Duodenal mucosa (tissue), 2 donors: ENCODE measurements around the gene NDUFS7.
"Not testable (repeated sequence)": the region's sequence is repeated elsewhere in the genome, so short reads cannot be mapped to it uniquely, and the experiment has no call there.

ENCODE experiments used
- H3K27ac ChIP-seq: one replicate; pipeline ENCODE4 v1.7.0; 2013; ENCODE audit warnings: low read depth, low read length
- H3K27me3 ChIP-seq, 2 donors: one replicate each; pipeline ENCODE4 v1.7.0; 2013; ENCODE audit warnings: low read length in 2 of 2, control low read depth in 1 of 2; ENCODE audit not compliant: insufficient read depth in 2 of 2, control insufficient read depth in 1 of 2
- H3K36me3 ChIP-seq, 2 donors: one replicate each; pipeline ENCODE4 v1.7.0; 2013; ENCODE audit warnings: low read length in 2 of 2, control low read depth in 1 of 2; ENCODE audit not compliant: insufficient read depth in 2 of 2, control insufficient read depth in 1 of 2
- H3K4me1 ChIP-seq, 2 donors: one replicate each; pipeline ENCODE4 v1.7.0; 2013; ENCODE audit warnings: low read length in 2 of 2, control low read depth in 1 of 2; ENCODE audit not compliant: insufficient read depth in 2 of 2, control insufficient read depth in 1 of 2
- H3K4me3 ChIP-seq, 2 donors: one replicate each; pipeline ENCODE4 v1.7.0; 2013; ENCODE audit warnings: low read length in 2 of 2, low read depth in 1 of 2
- H3K9ac ChIP-seq, 2 donors: one replicate each; pipeline ENCODE4 v1.7.0; 2013; ENCODE audit warnings: low read length in 2 of 2, low read depth in 1 of 2
- H3K9me3 ChIP-seq, 2 donors: one replicate each; pipeline ENCODE4 v1.7.0; 2013; ENCODE audit warnings: low read length in 2 of 2, control low read depth in 1 of 2; ENCODE audit not compliant: control insufficient read depth in 1 of 2

Gene NDUFS7

GRCh38 chr19:1432507-1432887 lies 48.8 kb downstream of the NDUFS7 start:
- peaks cover 17 to 65% of the 10 kb centered on the region in 2 donors for H3K36me3 ChIP-seq

DNA sequence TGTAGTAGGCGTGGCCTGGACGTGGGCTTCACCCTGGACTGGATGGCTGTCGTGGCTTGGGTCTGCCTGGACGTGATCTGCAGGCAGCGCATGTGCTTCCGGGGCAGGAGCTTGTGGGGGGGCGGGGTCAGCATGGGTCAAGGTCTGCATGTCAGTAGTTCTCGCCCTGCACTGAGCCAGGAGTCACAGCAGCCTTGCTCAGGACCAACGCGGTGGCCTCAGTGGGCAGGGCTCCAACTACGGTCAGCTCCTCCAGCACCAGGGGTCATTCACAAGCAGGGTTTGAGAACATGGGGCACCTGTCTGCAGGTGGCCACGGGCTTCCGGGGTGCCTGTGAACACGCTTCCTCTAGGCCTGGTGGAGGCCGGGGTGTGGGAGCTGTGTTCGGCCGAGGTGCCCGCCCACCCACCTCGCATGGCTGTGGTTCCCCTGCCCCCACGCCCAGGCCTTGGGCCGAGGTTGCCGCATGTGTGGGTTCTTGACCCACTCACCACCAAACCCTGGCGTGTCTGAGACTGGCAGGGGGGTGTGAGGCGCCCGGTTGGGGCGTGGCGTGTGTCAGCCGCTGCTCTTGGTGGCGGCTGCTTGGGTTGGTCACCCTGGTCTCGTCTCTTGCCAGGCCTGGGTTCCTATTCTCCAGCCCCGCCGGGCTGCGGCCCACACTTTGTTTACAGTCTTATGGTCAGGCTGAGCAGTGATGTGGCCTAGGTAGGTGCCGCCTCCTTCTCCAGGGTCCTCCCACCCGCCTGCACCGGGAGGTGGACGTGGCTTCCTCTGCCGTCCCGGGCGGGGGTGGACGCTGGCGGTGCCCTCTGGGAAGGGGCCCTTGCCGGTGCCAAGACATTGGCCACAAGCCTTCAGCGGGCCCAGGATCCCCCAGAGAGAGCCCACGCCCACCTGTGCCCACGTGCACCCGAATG lies 49.7 kb downstream of the NDUFS7 start:
- no peaks in the 10 kb centered on the region for H3K9me3 ChIP-seq
- H3K4me1 ChIP-seq: peaks cover 0 to 8% of the 10 kb centered on the region in 2 donors
- H3K27me3 ChIP-seq: no peaks in the 10 kb centered on the region
- no peak overlapping the region for H3K9ac ChIP-seq
- H3K36me3 ChIP-seq: peaks cover 17 to 60% of the 10 kb centered on the region in 2 donors
- H3K27ac ChIP-seq: no peak overlapping the region
- no peak overlapping the region for H3K4me3 ChIP-seq

More at GRCh38 chr19:1432507-1432887, 48.8 kb downstream of the NDUFS7 start:
- Histone ChIP-seq H3K9me3 (no peaks in the 10 kb centered on the region), H3K27ac (no peak overlapping the region), H3K4me3 (no peak overlapping the region), H3K27me3 (no peaks in the 10 kb centered on the region), H3K4me1 (peaks cover 0 to under 1% of the 10 kb centered on the region in 2 donors), H3K9ac (no peak overlapping the region)

- H3K9ac ChIP-seq: no peak overlapping the region
- H3K36me3 ChIP-seq: peaks cover 13 to 56% of the 10 kb centered on the region in 2 donors
- H3K9me3 ChIP-seq: no peaks in the 10 kb centered on the region
- H3K4me1 ChIP-seq: peaks cover 0 to 8% of the 10 kb centered on the region in 2 donors
- H3K4me3 ChIP-seq: no peak overlapping the region
- no peak overlapping the region for H3K27ac ChIP-seq
- no peaks in the 10 kb centered on the region for H3K27me3 ChIP-seq
Observed at GRCh38 chr19:1434040-1434366, 50.3 kb downstream of the NDUFS7 start.

GRCh38 chr19:1434577-1435060 lies 50.9 kb downstream of the NDUFS7 start:
- no peak overlapping the region for H3K27ac ChIP-seq
- no peaks in the 10 kb centered on the region for H3K27me3 ChIP-seq
- H3K4me3 ChIP-seq: no peak overlapping the region
- H3K9me3 ChIP-seq: no peaks in the 10 kb centered on the region
- peaks cover 11 to 52% of the 10 kb centered on the region in 2 donors for H3K36me3 ChIP-seq
- H3K9ac ChIP-seq: no peak overlapping the region
- H3K4me1 ChIP-seq: peaks cover 2 to 14% of the 10 kb centered on the region in 2 donors

GRCh38 chr19:1435378-1435989 lies 51.8 kb downstream of the NDUFS7 start:
- peaks cover 9 to 22% of the 10 kb centered on the region in 2 donors for H3K4me1 ChIP-seq
- H3K27ac ChIP-seq: no peak overlapping the region
- H3K36me3 ChIP-seq: peaks cover 14 to 54% of the 10 kb centered on the region in 2 donors
- no peak overlapping the region for H3K4me3 ChIP-seq
- no peaks in the 10 kb centered on the region for H3K9me3 ChIP-seq
- no peak overlapping the region for H3K9ac ChIP-seq
- no peaks in the 10 kb centered on the region for H3K27me3 ChIP-seq

DNA sequence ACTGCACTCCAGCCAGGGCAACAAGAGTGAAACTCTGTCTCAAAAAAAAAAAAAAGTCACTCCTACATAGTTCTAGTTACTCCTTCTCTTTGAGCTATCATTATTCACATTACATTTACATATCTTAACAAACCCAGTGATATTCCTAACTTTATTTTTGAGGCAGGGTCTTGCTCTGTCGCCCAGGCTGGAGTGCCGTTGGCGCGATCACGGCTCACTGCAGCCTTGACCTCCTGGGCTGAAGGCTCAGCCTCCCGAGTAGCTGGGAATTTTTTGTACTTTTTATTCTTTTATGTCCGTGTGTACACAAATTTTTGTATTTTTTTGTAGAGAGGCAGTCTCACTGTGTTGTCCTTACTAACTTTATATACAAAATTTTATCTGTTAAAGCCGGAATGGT lies 53.9 kb downstream of the NDUFS7 start:
- Histone ChIP-seq H3K4me3 (peak overlapping the region; percentile 91 to 92), H3K27me3 (no peaks in the 10 kb centered on the region), H3K9me3 (no peaks in the 10 kb centered on the region), H3K27ac (peak overlapping the region; percentile 22), H3K4me1 (peaks cover 10 to 22% of the 10 kb centered on the region in 2 donors), H3K9ac (peak overlapping the region in 1 of 2 donors; percentile 57), H3K36me3 (peaks cover 18 to 58% of the 10 kb centered on the region in 2 donors)

DNA sequence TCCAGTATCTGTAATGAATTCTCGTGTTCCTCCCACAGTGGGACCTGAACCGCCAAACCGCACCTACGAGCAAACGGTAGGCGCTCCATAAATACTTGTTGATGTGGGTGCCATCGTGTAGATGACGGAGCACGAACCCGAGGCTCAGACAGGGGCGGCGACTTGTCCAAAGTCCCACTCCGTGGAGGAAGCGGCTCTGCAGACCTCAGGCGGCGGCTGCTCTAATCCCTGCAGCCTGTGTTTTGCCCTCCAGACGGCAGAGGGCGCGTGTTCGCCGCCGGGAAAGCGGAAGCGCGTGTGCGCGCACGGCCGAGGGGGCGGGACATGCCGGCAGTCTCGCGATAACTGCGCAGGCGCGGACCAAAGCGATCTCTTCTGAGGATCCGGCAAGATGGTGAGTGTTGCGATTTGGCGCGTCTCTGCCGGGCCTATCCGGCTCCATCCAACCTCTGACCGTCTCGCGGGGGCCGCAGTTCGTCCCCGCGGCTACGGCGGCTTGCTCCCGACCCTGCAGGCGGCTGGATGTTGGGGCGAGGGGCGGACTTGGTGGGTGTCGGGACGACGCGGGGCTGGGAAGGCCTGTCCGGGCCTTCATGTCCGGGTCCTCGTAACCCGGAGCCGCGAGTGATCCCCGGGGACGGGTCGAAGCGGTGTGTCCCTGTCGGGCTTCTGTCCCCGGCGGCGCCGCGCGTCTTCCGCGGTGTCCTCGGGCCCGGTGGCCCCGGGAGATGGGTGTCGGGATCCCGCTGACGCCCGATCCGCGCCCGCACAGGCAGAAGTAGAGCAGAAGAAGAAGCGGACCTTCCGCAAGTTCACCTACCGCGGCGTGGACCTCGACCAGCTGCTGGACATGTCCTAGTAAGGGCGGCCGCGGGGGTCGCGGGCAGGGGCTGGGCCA lies 54.6 kb downstream of the NDUFS7 start, which contains the start of gene RPS15:
TSS of gene RPS15 (plus strand) at position 362 of the 898 bp plus-strand sequence. CDS start at position 392, 30 bp downstream.
- Histone ChIP-seq H3K27me3 (no peaks in the 10 kb centered on the region), H3K9me3 (no peaks in the 10 kb centered on the region), H3K4me1 (peaks cover 10 to 22% of the 10 kb centered on the region in 2 donors), H3K27ac (peak within 1 kb of the TSS; percentile 87), H3K36me3 (peaks cover 15 to 56% of the 10 kb centered on the region in 2 donors), H3K4me3 (peak within 1 kb of the TSS; percentile 91 to 92), H3K9ac (peak within 1 kb of the TSS; percentile 79 to 90)

- Histone ChIP-seq H3K36me3 (peaks cover 12 to 49% of the 10 kb centered on the region in 2 donors), H3K9ac (peak overlapping the region; percentile 79 to 90), H3K9me3 (no peaks in the 10 kb centered on the region), H3K4me3 (peak overlapping the region; percentile 91 to 92), H3K27me3 (no peaks in the 10 kb centered on the region), H3K4me1 (peaks cover 10 to 22% of the 10 kb centered on the region in 2 donors), H3K27ac (no peak overlapping the region)
Observed at GRCh38 chr19:1438933-1439354, 55.2 kb downstream of the NDUFS7 start.

DNA sequence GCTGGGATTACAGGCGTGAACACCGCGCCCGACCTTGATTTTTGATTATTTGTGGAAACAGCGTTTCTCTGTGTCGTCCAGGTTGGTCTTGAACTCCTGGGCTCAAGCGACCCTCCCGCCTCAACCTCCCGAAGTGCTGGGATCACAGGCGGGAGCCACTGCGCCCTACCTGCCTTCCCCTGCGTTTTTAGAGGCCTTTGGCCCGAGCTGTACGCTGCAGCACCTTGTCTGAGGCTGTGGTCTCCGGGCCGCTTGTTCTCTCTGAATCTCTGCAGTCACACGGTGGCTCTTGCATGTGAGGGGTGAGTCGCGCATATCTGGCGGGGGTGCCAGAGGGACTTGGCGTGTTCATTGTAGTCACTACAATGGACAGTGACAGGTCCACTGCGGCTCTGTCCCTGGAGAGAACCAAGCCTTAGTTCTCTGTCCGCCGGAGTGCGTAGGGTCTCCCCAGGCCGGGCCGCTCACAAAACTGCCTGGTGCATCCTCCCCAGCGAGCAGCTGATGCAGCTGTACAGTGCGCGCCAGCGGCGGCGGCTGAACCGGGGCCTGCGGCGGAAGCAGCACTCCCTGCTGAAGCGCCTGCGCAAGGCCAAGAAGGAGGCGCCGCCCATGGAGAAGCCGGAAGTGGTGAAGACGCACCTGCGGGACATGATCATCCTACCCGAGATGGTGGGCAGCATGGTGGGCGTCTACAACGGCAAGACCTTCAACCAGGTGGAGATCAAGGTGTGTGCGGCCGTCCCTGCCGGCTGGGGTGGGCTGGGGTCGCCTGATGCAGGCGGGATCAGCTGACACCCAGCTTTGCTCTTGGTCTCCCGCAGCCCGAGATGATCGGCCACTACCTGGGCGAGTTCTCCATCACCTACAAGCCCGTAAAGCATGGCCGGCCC lies 56.1 kb downstream of the NDUFS7 start:
- H3K27ac ChIP-seq, H3K9me3 ChIP-seq, H3K27me3 ChIP-seq: not testable (repeated sequence)
- Histone ChIP-seq H3K36me3 (peaks cover 12 to 41% of the 10 kb centered on the region in 2 donors), H3K4me3 (peak overlapping the region; percentile 91 to 92), H3K9ac (peak overlapping the region; percentile 69 to 90), H3K4me1 (peaks cover 10 to 22% of the 10 kb centered on the region in 2 donors)
